Fibroblast of lung (primary cell): ENCODE results near the gene GARIN5B. TPM values are rescaled to one million over a fixed set of nuclear protein-coding genes. Genes with fewer than 3 reads are reported as not detected.

Source experiments
- DNase-seq, 2 donors: peaks; one replicate each; pipeline versions ENCODE4 v3.0.0 to v3.0.0-alpha.2; 2010; ENCODE audit warnings: low read depth in 2 of 2
- H2AFZ ChIP-seq: 2 replicates; pipeline ENCODE4 v1.5.1; 2012; ENCODE audit warnings: low read length, control low read depth, inconsistent platforms
- H3K27ac ChIP-seq: 2 replicates; pipeline ENCODE4 v1.5.1; 2011; ENCODE audit warnings: low read length, control low read depth; ENCODE audit not compliant: insufficient read depth
- H3K27me3 ChIP-seq: 2 replicates; pipeline ENCODE4 v1.5.1; 2011; ENCODE audit warnings: mild to moderate bottlenecking, low read length; ENCODE audit not compliant: control insufficient read depth, insufficient read depth
- H3K36me3 ChIP-seq: 2 replicates; pipeline ENCODE4 v1.5.1; 2011; ENCODE audit warnings: low read length; ENCODE audit not compliant: control insufficient read depth, insufficient read depth
- H3K4me1 ChIP-seq: 2 replicates; pipeline ENCODE4 v1.5.1; 2011; ENCODE audit warnings: low read length; ENCODE audit not compliant: control insufficient read depth, insufficient read depth; ENCODE audit errors: extremely low read depth
- H3K4me2 ChIP-seq: 2 replicates; pipeline ENCODE4 v1.5.1; 2011; ENCODE audit warnings: low read length, control low read depth; ENCODE audit not compliant: insufficient read depth; ENCODE audit errors: extremely low read depth
- H3K4me3 ChIP-seq, 4 experiments: fragments of 200-600 bp in 1 of 4; sonication (generic) in 1 of 4; replicated peaks in 1 of 4; 2 replicates each; pipeline ENCODE4 v1.5.1; 2011 to 2016; ENCODE audit warnings: low read length in 4 of 4, low read depth in 3 of 4, mild to moderate bottlenecking in 3 of 4, control low read depth in 2 of 4, inconsistent platforms in 1 of 4, mixed read lengths in 1 of 4; ENCODE audit not compliant: insufficient read depth in 1 of 4; ENCODE audit errors: control extremely low read depth in 1 of 4
- H3K79me2 ChIP-seq: 2 replicates; pipeline ENCODE4 v1.5.1; 2012; ENCODE audit warnings: mild to moderate bottlenecking, low read length, inconsistent platforms; ENCODE audit not compliant: control insufficient read depth, insufficient read depth
- H3K9ac ChIP-seq: 2 replicates; pipeline ENCODE4 v1.5.1; 2011; ENCODE audit warnings: mild to moderate bottlenecking, low read length, control low read depth; ENCODE audit not compliant: insufficient read depth
- H3K9me3 ChIP-seq: 2 replicates; pipeline ENCODE4 v1.5.1; 2012; ENCODE audit warnings: low read depth, low read length; ENCODE audit not compliant: control insufficient read depth, insufficient read depth
- H4K20me1 ChIP-seq: 2 replicates; pipeline ENCODE4 v1.5.1; 2011; ENCODE audit warnings: low read length; ENCODE audit not compliant: control insufficient read depth, insufficient read depth; ENCODE audit errors: extremely low read depth
- CTCF ChIP-seq, 2 donors: IDR thresholded peaks in 1 of 2; conservative IDR thresholded peaks in 1 of 2; 1 replicate in 1 of 2; 2 replicates in 1 of 2; pipeline ENCODE4 v1.5.1; 2011 to 2012; ENCODE audit warnings: low read length in 2 of 2, control low read depth in 1 of 2, inconsistent platforms in 1 of 2, low read depth in 1 of 2, mild to moderate bottlenecking in 1 of 2
- EZH2 ChIP-seq: IDR thresholded peaks from 2 replicates; pipeline ENCODE4 v1.5.1; 2012; ENCODE audit warnings: low read length, control low read depth, mild to moderate bottlenecking; ENCODE audit errors: missing control alignments
- polyA plus RNA-seq, 2 donors: library from polyadenylated mRNA; depleted of rRNA in 1 of 2; stranded (reverse) in 1 of 2; unstranded in 1 of 2; fragments of >200 nt; gene quantifications; 2 replicates each; pipeline ENCODE4 v1.2.1, GENCODE V29; 2011 to 2012; ENCODE audit warnings: missing spikeins in 1 of 2
- total RNA-seq: library from RNA; depleted of rRNA; stranded (reverse); fragments of >200 nt; gene quantifications from 2 replicates; pipeline ENCODE4 v1.2.1, GENCODE V29; 2014

The GARIN5B gene
- total and polyA plus RNA-seq, 2 donors (not counting 1 experiment from before 2014, with no cell fraction given), result not detected

GRCh38 chr19:55406826-55407549 lies 43.9 kb upstream of the GARIN5B start:
- DNase-seq, result peak in 1 of 2 donors; percentile 37
- Histone ChIP-seq H3K36me3 (peaks cover 17% of the 10 kb centered on the region), H3K4me3 (peak overlapping the region; percentile 71 to 92 (median 81)), H2AFZ (no peak overlapping the region), H4K20me1 (peaks cover 2% of the 10 kb centered on the region), H3K4me2 (peak overlapping the region; percentile 100), H3K9ac (peak overlapping the region; percentile 94), H3K79me2 (peaks cover 38% of the 10 kb centered on the region), H3K27ac (peak overlapping the region; percentile 98), H3K27me3 (no peaks in the 10 kb centered on the region), H3K9me3 (no peaks in the 10 kb centered on the region), H3K4me1 (peaks cover 19% of the 10 kb centered on the region)
- no peak for TF ChIP-seq EZH2
- TF ChIP-seq CTCF (conservative IDR thresholded peaks at IDR 0.05 in 1 of 2, IDR thresholded peaks at IDR 0.05 in 1 of 2; ENCODE audit: low read depth in 1 of 2, low read length in 2 of 2), result no peak

- H3K79me2 ChIP-seq, result peaks cover 38% of the 10 kb centered on the region
Measured at GRCh38 chr19:55406091-55406825, 43.2 kb upstream of the GARIN5B start.

More at GRCh38 chr19:55406091-55406825, 43.2 kb upstream of the GARIN5B start:
- Histone ChIP-seq H3K9ac (peak overlapping the region; percentile 94), H3K4me2 (peak overlapping the region; percentile 100), H3K4me3 (peak overlapping the region; percentile 71 to 92 (median 81)), H2AFZ (no peak overlapping the region), H3K36me3 (peaks cover 17% of the 10 kb centered on the region), H3K4me1 (peaks cover 19% of the 10 kb centered on the region), H3K9me3 (no peaks in the 10 kb centered on the region), H4K20me1 (peaks cover 2% of the 10 kb centered on the region), H3K27me3 (no peaks in the 10 kb centered on the region), H3K27ac (peak overlapping the region; percentile 98)
- no peak for TF ChIP-seq CTCF (conservative IDR thresholded peaks at IDR 0.05 in 1 of 2, IDR thresholded peaks at IDR 0.05 in 1 of 2; ENCODE audit: low read depth in 1 of 2, low read length in 2 of 2)
- no peak for DNase-seq
